ENCODE measurements around the gene KBTBD12. TPM values are rescaled to one million over a fixed set of nuclear protein-coding genes. Genes with fewer than 3 reads are reported as not detected.
A peak's percentile ranks its signal among the peaks of the same experiment; 100 is the strongest.

Gene KBTBD12
- total RNA-seq, 2 donors from 2014 or later = not detected

DNA sequence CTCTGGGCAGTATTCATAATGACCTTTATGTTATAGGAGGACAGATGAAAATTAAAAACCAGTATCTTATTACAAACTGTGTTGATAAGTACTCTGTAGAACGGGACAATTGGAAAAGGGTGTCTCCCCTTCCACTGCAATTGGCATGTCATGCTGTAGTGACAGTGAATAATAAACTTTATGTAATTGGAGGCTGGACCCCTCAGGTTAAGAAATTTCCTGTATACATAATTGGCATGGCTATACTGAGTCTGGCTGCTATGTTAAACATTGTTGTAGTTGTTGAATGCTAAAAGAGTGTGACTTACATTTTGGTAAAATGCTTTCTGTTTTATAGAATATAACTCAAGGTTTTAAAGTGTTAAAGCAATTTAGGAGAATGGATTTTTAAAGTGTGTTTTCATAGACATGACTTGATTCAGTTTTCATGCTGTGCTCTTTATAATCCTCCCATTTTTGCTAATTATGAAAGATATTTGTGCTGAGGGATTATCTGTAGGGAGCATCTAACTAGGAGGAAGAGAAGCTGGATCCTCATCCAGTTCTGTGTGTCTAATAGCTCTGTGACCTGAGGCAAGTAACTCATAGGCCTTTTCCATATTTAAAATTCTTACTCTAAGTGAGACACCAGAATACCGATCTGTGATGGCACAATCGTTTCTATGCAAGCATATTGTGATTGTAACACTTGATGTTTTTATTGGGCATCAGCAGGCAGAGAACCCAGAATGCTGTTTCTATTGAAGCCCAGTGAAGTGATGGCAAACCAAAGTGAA lies 13.0 kb downstream of the KBTBD12 start:
- Mint-ChIP-seq H3K36me3 (no peaks in the 10 kb centered on the region), H3K9me3 (no peaks in the 10 kb centered on the region), H3K27ac (no peak overlapping the region)
- ATAC-seq (no peak), DNase-seq (ENCODE audit: low spot score in 2 of 2) (no peak)

DNA sequence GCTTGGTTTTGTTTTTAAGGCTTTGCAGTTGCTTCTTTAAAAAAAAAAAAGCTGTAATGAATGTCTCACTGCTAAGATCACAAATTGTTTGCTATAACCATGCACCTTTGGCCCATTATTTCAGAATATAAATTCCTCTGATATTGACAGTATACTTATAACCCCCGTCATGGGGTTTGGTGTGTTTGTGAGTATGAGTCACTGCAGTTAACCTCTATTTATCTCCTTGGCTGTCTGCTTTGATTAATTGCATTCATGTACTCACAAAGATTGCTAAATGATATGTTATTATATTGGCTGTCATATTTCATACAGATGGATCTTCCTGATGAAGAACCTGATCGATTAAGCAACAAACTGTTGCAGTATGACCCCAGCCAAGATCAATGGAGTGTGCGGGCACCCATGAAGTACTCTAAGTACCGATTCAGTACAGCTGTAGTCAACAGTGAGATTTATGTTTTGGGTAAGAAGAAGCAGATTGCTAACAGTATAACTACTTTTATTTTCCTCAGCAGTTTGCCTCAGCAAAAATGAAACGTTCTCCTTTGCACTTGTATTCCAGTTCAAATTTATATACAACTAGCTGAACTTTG lies 14.9 kb downstream of the KBTBD12 start:
- no peaks in the 10 kb centered on the region for H3K9me3 Mint-ChIP-seq
- no peak for ATAC-seq
- H3K36me3 Mint-ChIP-seq = no peaks in the 10 kb centered on the region
- H3K27ac Mint-ChIP-seq = no peak overlapping the region
- DNase-seq (ENCODE audit: low spot score in 2 of 2) = no peak

DNA sequence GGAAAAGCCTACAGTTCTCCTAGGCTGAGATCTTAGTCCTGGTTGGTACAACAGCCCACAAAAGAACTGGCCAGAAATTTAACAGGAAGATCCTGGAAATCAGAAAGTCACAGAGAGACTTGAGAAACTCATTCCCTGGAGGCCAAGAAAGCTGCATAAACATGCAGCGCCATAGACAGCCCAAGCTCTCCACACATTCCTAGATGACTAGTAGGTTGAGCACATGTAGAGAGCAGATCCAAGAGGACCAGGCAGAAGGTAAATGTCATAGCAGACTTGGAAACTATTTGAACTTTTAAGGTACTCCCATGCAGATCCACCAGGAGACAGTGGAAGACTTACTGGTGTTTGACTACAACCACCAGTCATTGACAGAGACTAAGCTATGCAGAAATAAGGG lies 18.4 kb downstream of the KBTBD12 start:
- H3K36me3 Mint-ChIP-seq = no peaks in the 10 kb centered on the region

DNA sequence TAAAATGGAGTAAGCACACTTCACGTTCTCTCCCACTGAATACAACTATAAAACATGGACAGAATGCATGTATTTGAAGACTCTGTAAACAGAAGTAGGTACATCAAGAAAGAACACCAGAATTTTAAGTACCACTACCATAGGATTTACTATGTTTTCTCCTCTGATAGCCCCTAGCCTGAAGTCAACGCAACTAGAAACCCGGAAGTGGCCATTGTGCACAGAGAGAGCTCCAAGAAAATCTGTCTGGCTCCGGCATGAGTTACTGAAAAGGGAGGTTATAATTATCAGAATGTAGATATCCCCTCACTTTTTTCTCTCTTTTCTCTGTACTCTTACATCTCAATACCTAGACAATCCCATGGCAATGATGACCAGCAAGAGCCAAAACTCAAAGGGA lies 23.8 kb downstream of the KBTBD12 start:
- DNase-seq (ENCODE audit: low spot score in 2 of 2) (no peak), ATAC-seq (no peak)
- Mint-ChIP-seq H3K9me3 (peaks cover 4% of the 10 kb centered on the region in 2 donors), H3K36me3 (peaks cover 0 to 6% of the 10 kb centered on the region in 2 donors), H3K27ac (no peak overlapping the region)

More for the DNA sequence above, 18.4 kb downstream of the KBTBD12 start:
- no peaks in the 10 kb centered on the region for H3K9me3 Mint-ChIP-seq
- no peak for ATAC-seq
- no peak for DNase-seq (ENCODE audit: low spot score in 2 of 2)
- H3K27ac Mint-ChIP-seq = no peak overlapping the region

DNA sequence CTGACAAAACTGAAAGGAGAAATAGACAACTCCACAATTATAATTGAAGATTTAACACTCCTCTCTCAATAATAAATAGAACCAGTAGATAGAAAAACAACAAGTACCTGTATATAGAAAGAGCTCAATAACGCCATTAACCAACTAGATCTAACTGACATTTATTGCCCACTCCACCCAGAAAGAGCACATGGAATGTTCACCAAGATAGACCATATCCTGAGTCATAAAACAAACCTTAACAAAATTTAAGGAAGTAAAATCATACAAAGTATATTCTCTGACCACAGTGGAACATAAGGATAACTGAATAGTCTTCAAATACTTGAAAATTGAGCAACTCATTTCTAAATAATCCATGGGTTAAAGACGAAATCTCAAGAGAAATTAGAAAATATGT lies 25.1 kb downstream of the KBTBD12 start:
- ATAC-seq (no peak), DNase-seq (ENCODE audit: low spot score in 2 of 2) (no peak)
- Mint-ChIP-seq H3K27ac (no peak overlapping the region), H3K36me3 (peaks cover 0 to 6% of the 10 kb centered on the region in 2 donors), H3K9me3 (peaks cover 4% of the 10 kb centered on the region in 2 donors)

DNA sequence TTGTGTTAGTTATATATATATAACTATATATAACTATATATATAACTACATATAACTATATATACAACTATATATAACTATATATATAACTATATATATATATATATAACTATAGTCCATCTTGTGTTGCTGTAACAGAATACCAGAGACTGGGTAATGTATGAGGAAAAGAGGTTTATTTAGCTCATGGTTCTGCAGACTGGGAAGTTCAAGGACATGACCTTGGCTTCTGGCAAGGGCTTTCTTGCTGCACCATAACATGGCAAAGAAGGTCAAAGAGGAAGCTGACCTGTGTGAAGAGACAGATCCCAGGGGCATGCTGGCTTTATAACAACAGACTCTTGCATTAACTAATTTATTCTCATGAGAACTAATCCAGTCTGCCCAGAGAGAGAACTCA lies 27.6 kb downstream of the KBTBD12 start:
- Mint-ChIP-seq H3K9me3 (peaks cover 4% of the 10 kb centered on the region in 2 donors), H3K27ac (no peak overlapping the region), H3K36me3 (peaks cover 0 to 6% of the 10 kb centered on the region in 2 donors)
- no peak for DNase-seq (ENCODE audit: low spot score in 2 of 2)
- no peak for ATAC-seq

DNA sequence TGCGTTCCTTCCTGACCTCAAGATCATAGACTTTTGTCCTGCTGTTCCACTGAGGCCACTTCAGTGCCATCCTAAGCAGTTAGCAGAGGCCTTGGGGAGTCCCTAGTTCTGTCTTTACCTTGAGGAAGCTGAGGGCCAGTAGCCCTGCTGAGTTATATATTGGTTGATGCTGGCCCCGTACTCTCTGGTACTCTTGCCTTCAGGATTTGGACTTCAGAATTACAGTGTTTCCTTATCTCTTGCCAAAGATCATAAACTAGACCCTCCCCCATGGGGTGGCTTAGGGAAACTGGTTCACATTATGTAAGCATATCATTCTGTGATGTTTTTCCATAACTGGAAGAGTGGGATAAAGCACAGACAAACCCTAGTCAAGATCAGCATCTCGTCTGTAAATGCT lies 33.2 kb downstream of the KBTBD12 start:
- Mint-ChIP-seq H3K27ac (no peak overlapping the region), H3K9me3 (no peaks in the 10 kb centered on the region), H3K36me3 (no peaks in the 10 kb centered on the region)
- DNase-seq (ENCODE audit: low spot score in 2 of 2) (no peak), ATAC-seq (no peak)

DNA sequence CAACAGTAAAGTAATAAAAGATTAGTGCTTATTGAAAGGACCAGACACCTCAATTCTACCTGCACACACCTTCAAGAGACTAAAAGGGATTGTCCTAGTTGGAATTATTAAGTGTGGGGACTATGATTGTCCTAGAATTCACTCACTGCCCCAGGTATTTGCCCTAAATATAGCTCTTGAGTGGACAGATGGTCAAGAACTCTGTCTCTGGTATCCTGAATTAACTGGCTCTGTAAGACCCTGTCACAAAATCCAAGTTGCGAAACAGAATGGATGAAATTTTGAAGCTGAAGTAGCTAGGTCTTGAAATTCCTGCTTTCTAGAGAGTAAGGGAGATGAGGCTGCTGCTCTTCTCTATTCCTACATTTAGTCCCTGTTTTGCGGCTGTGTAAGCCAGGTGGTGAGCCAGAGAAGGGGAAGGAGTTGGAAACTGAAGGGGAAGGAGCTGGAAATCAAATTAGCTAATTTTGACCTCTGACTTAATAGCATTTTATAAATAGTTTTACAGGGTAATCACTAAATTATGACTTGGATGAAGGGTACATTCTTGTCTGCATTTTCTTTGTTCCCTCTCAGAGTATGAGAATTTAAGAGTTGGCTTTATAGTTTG lies 34.5 kb downstream of the KBTBD12 start:
- ATAC-seq (no peak), DNase-seq (ENCODE audit: low spot score in 2 of 2) (no peak)
- Mint-ChIP-seq H3K9me3 (no peaks in the 10 kb centered on the region), H3K36me3 (no peaks in the 10 kb centered on the region), H3K27ac (peak overlapping the region in 1 of 2 donors; percentile 18)

DNA sequence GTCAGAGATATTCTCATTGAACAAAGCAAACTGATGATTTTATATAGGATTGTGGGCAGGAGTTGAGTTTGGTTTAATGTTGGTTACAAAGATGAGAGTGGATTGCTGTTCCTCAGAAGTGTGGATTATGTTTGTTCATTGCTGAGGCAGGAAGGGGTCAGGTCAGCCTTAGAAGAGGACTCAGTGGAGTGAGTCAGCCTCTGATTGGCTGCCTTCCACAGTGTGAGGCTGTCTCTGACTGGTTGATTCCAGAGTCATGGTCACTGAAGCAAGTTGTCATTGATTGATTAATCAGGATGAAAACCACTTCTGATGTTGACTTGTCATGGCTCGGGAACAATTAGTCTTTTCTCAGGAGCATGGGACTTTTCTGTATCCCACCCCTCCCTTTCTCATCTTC lies 36.2 kb downstream of the KBTBD12 start:
- Mint-ChIP-seq H3K36me3 (no peaks in the 10 kb centered on the region), H3K9me3 (no peaks in the 10 kb centered on the region), H3K27ac (no peak overlapping the region)
- no peak for DNase-seq (ENCODE audit: low spot score in 2 of 2)
- no peak for ATAC-seq

DNA sequence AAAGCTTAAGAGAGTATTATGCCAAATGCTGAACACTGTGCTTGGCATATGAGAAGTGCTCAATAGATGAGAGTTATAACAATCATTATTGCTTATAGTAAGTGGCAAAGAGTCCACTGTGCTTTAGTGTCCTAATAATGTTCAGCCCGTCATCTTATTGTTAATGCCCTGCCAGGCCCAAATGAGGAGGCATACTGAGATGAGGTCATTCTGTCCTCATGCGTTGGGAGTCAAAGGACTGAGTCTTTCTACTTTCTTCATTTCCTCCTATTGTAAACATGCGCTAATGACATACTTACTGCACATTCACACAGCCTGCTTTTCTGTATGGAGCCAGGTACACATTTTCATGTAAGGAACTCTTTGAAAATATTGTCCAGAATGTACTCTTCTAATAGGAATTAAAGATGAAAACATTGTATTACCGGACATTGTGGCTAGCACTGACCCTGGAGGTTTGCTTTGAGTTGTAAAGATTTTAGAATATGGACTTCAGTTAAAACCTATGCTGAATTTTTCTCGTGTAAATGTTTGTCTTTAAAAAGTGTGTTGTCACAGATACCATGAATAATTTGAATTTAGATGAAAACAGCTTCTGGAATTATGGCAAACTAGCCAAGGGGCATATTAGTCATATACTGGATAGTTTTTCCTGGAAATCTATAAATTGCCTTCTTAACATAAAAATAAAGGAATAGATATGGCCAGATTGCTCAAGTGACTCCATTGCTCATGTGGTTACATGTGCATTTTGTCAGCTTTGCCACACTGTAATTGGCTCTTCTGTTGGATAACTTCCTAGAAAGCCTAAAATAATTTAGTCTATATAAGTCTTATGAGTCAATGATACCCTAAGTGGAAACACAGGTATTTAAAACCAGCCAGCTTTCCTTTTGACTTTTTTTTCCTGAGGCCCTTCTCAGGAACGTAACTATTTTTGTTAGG lies 38.3 kb downstream of the KBTBD12 start:
- Mint-ChIP-seq H3K27ac (no peak overlapping the region), H3K9me3 (no peaks in the 10 kb centered on the region), H3K36me3 (no peaks in the 10 kb centered on the region)
- ATAC-seq = no peak
- no peak for DNase-seq (ENCODE audit: low spot score in 2 of 2)

DNA sequence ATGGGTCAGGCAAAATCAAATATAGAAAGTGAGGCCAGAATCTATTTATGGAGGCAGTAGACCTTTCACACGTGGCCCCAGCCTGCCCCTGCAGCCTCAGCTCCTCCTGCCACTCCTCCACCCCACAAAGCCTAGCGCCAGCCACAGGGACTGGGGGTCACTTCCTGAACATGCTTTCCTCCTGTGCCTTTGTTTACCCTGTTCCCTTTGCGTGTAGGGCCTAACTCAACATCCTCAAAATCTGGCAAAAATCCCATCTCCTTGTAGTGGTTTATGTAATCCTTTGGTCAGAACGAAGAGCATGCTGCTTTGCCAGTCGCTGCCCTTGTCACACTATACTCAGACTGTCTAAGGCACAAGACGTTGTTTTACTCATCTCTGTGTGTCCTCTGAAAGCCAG lies 39.6 kb downstream of the KBTBD12 start:
- ATAC-seq (no peak), DNase-seq (ENCODE audit: low spot score in 2 of 2) (no peak)
- Mint-ChIP-seq H3K27ac (no peak overlapping the region), H3K36me3 (no peaks in the 10 kb centered on the region), H3K9me3 (no peaks in the 10 kb centered on the region)

DNA sequence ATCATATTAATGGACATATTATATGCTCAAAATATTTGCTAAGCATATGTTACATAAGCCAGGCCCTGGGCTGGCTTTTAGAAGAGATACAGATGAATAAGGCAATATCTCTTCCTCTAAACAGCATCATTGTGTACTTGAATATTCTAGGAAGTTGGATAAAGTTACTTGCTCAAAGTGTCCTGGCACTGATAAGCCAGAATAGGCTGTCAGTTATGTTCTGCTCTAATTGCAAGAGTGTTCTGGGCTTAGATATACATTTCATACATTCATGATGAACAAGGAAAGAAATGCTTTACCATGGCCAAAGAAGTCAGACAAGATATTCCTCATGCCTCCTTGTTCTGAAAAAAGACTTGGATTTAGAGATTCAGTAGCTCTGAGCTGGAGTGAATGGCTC lies 40.7 kb downstream of the KBTBD12 start:
- ATAC-seq = no peak
- no peaks in the 10 kb centered on the region for H3K9me3 Mint-ChIP-seq
- H3K36me3 Mint-ChIP-seq = no peaks in the 10 kb centered on the region

DNA sequence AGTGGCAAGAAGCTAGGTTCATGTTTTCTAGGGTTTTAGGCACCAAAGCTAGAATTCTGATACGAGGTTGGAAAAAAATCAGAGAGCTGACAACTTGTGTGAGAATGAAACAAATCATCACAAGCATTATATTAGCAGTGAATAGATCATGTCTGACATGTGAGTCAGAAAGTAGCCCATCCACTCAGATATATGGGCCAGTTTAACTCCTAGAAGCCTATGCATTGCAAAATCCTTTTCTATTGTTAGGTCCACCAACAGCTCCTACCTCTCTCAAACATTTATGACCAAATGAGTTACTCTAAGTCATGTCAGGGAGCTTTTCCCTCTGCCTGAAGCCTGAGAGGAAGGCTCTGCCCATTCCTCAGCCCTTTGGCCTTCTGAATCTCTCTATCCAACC lies 44.0 kb downstream of the KBTBD12 start:
- Mint-ChIP-seq H3K36me3 (no peaks in the 10 kb centered on the region), H3K27ac (no peak overlapping the region), H3K9me3 (no peaks in the 10 kb centered on the region)
- ATAC-seq (no peak), DNase-seq (ENCODE audit: low spot score in 2 of 2) (no peak)

More for the DNA sequence above, 40.7 kb downstream of the KBTBD12 start:
- no peak overlapping the region for H3K27ac Mint-ChIP-seq
- no peak for DNase-seq (ENCODE audit: low spot score in 2 of 2)

DNA sequence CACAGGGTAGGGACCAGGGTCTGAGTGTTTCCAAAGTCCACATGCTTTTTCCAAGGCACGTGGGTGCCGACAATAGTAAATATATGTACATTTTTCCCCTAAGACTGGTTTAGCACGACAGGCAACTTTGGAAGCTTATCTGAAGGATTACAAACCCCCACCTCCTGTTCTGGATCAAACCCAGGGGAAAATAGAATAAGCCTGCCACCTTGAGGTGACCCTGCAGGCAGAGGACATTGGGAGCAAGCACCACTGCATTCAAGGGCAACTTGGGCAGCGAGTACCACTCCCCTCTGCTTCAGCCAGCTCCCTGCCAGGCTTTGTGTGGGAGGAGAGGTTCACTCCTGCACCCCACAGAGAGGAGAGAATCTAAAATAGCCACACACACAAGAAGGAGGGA lies 44.8 kb downstream of the KBTBD12 start:
- Mint-ChIP-seq H3K36me3 (no peaks in the 10 kb centered on the region), H3K27ac (no peak overlapping the region), H3K9me3 (no peaks in the 10 kb centered on the region)
- no peak for ATAC-seq
- DNase-seq (ENCODE audit: low spot score in 2 of 2) = no peak

DNA sequence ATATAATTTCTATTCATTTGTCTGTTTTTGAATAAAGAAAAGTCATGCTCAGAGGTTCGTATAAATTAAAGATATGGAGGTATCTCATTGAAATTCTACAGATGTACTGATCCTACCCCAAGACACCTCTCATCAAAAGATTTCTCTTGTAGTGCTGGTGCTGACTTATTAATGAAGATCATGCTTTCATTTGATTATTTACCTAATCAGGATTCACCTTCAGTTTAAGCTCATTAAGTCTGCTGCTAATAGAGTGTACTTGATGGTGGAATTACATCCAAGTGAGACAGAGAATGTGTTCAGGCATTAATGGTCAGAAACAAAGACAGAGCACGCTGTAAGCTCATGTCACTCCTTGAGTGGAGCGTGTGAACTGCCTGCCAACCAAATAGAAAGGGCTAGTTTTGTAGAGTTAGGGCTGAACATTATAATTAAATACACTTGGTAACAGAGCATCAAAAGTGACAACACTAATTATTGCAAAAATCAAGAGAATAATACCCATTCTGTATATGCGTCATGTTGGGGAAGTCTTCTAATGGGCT lies 45.5 kb downstream of the KBTBD12 start:
- ATAC-seq (no peak), DNase-seq (ENCODE audit: low spot score in 2 of 2) (no peak)
- Mint-ChIP-seq H3K36me3 (no peaks in the 10 kb centered on the region), H3K9me3 (no peaks in the 10 kb centered on the region), H3K27ac (no peak overlapping the region)

DNA sequence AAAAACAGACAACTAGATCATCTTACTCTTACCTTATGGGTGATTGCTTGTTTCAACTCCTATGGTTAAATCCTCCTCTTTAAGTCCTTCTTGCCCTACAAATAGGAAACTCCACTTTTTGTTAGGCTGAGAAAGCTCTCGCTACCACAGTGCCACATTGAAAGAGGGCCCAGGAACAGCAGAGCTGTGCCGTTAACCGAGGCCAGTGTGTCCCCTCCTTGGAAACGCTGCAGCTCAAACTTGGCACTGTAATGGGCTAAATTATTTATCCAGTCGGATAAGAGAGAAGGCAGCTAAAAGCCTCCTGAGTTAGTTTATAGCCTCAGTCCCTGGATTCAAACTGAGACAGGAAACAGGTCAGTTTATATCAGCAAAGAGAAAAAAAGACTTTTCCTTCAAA lies 46.1 kb downstream of the KBTBD12 start:
- DNase-seq (ENCODE audit: low spot score in 2 of 2) = no peak

More for the DNA sequence above, 46.1 kb downstream of the KBTBD12 start:
- no peaks in the 10 kb centered on the region for H3K9me3 Mint-ChIP-seq
- no peak for ATAC-seq
- no peak overlapping the region for H3K27ac Mint-ChIP-seq
- H3K36me3 Mint-ChIP-seq = no peaks in the 10 kb centered on the region
